ENCODE data around the gene HOXA3. TPM values are rescaled to one million over a fixed set of nuclear protein-coding genes. Genes with fewer than 3 reads are reported as not detected.

HOXA3 gene
- total and polyA plus RNA-seq, 10 donors: 0.51 to 6.1 (median 1.7) TPM

DNA sequence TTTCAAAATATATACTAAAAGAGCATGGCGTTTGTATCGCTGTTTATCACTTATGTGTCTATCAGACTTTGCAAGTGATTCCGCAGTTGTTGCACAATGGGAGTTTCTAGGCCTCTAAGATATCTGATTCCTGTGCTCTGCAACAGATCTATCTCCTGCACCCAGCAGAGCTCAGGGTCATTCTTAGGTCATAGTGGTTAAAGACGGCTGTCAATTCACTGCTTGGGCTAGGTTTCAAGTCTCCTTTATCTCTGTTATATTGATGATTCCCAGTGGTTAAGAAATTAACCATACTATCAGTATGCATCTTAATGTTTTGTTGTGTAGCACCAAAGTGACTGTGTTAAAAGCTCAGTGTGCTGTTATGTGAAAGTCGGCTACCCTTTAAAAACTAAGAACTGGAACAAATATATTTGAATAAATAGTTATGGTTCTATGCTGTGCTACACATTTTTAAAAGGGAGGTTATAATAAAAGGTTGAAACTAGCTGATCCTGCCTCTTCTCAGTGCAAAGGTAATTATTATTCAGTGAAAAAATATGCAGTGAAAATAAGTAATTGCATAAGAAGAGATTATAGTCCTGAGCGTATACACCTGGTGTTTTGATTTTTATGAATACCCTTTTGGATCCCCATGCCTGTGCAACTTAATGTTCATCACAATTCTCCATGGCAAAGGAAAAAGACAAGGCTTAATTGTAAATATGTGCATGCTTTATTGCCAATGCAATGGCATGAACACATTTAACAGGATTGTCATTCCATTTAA lies 80.6 kb downstream of the HOXA3 start:
- H3K27me3 ChIP-seq (replicated peaks in 1 of 7): peaks cover 0 to 6% (median 0%) of the 10 kb centered on the region in 7 donors
- intact Hi-C loops (cut with DNase I; ENCODE audit: low total_unique reads): no loop called here
- DNase-seq: no peak
- WGBS, 5 donors: 76 to 85% (median 81%) methylated on average over 6 of the region's 6 CpGs
- no peaks in the 10 kb centered on the region for H3K36me3 ChIP-seq
- H3K4me1 ChIP-seq: no peaks in the 10 kb centered on the region
- H3K27ac ChIP-seq: no peak overlapping the region
- no peak overlapping the region for H3K4me3 ChIP-seq
- TF ChIP-seq POLR2A (IDR thresholded peaks at IDR 0.05): no peak
- no peak for TF ChIP-seq POLR2AphosphoS5 (IDR thresholded peaks at IDR 0.05)
- TF ChIP-seq, protein P1, sequence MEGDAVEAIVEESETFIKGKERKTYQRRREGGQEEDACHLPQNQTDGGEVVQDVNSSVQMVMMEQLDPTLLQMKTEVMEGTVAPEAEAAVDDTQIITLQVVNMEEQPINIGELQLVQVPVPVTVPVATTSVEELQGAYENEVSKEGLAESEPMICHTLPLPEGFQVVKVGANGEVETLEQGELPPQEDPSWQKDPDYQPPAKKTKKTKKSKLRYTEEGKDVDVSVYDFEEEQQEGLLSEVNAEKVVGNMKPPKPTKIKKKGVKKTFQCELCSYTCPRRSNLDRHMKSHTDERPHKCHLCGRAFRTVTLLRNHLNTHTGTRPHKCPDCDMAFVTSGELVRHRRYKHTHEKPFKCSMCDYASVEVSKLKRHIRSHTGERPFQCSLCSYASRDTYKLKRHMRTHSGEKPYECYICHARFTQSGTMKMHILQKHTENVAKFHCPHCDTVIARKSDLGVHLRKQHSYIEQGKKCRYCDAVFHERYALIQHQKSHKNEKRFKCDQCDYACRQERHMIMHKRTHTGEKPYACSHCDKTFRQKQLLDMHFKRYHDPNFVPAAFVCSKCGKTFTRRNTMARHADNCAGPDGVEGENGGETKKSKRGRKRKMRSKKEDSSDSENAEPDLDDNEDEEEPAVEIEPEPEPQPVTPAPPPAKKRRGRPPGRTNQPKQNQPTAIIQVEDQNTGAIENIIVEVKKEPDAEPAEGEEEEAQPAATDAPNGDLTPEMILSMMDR (IDR thresholded peaks at IDR 0.05 in 8 of 11, conservative IDR thresholded peaks at IDR 0.05 in 3 of 11): no peak
- peaks cover 0 to 6% (median 0%) of the 10 kb centered on the region in 8 donors for H3K9me3 ChIP-seq

DNA sequence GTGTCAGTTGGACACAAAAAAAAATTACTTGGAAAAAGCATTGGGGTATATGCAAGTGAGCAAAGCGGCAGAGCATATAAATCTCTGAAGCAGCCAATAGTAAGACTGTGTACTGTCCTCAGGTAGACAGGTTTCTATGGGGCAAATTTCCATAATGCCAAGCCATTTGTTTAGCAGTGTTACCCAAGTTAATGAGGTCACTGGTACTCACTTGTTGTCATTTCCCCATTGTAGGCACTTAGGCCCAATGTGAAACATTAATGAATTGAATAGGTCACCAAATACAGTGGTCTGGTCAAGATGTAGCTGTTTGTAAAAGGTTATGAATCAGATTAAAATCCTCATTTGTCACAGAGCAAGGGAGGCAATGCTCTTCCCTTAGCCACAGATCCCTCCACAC lies 84.1 kb downstream of the HOXA3 start:
- no peak overlapping the region for H3K27ac ChIP-seq
- H3K36me3 ChIP-seq: no peaks in the 10 kb centered on the region
- H3K4me3 ChIP-seq: no peak overlapping the region
- no peak for TF ChIP-seq POLR2A (IDR thresholded peaks at IDR 0.05)
- TF ChIP-seq, protein P1 (IDR thresholded peaks at IDR 0.05 in 8 of 11, conservative IDR thresholded peaks at IDR 0.05 in 3 of 11): no peak
- no peak for TF ChIP-seq POLR2AphosphoS5 (IDR thresholded peaks at IDR 0.05)
- H3K4me1 ChIP-seq: no peaks in the 10 kb centered on the region
- intact Hi-C loops (cut with DNase I; ENCODE audit: low total_unique reads): no loop called here
- whole genome bisulfite sequencing, 5 donors: 94 to 100% (median 97%) methylated on average over 1 of the region's 1 CpG
- H3K27me3 ChIP-seq (replicated peaks in 1 of 7): no peaks in the 10 kb centered on the region
- no peak for DNase-seq
- no peaks in the 10 kb centered on the region for H3K9me3 ChIP-seq

DNA sequence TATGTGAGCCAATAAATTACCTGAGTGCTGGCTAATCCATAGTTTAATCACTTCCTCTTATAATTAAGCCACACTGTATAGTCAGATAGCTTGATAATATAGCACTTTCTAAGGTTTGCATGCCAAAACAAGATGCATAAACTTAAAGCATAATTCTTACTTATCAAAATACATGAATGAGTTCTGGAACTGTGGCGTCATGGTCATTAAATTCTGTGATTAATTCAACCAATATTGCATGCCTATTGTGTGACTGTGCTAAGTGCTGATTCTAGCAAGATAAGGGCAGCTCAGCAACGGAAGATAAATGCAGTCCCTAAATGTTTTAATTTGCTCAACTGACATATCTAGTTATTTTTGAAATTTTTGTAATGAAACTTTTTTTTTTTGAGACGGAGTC lies 86.2 kb downstream of the HOXA3 start:
- no peak overlapping the region for H3K4me3 ChIP-seq

DNA sequence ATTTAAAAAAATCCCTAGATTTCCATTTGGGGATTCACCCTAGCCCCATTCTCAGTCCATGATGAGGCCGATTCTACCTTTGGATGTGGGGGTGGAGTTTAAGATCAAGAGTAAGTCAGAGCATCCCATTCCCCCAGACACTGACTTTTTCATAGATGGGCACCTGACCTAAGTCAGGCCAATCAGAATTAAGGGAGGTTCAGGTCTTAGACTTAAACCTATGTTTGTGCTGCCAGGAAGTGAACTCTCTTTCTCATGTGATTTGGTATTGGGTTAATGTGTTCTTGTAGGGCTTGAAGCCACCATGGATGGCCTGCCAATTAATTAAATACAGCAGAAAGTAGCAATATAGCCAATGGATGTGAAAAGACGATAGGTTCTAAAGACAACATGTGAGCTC lies 86.7 kb downstream of the HOXA3 start:
- TF ChIP-seq, protein P1 (IDR thresholded peaks at IDR 0.05 in 8 of 11, conservative IDR thresholded peaks at IDR 0.05 in 3 of 11): no peak
- TF ChIP-seq POLR2AphosphoS5 (IDR thresholded peaks at IDR 0.05) (no peak), POLR2A (IDR thresholded peaks at IDR 0.05) (no peak)
- H3K36me3 ChIP-seq: no peaks in the 10 kb centered on the region
- H3K9me3 ChIP-seq: no peaks in the 10 kb centered on the region
- H3K27me3 ChIP-seq (replicated peaks in 1 of 7): no peaks in the 10 kb centered on the region
- intact Hi-C loops (cut with DNase I; ENCODE audit: low total_unique reads): no loop called here
- no peaks in the 10 kb centered on the region for H3K4me1 ChIP-seq
- WGBS, 5 donors: 86 to 99% (median 96%) methylated on average over 2 of the region's 2 CpGs
- H3K27ac ChIP-seq: no peak overlapping the region
- no peak overlapping the region for H3K4me3 ChIP-seq
- no peak for DNase-seq

More for the DNA sequence above, 86.2 kb downstream of the HOXA3 start:
- Histone ChIP-seq H3K36me3 (no peaks in the 10 kb centered on the region), H3K9me3 (no peaks in the 10 kb centered on the region), H3K4me1 (no peaks in the 10 kb centered on the region), H3K27me3 (replicated peaks in 1 of 7) (no peaks in the 10 kb centered on the region), H3K27ac (no peak overlapping the region)
- 86 to 92% (median 89%) methylated on average over 3 of the region's 3 CpGs for WGBS, 5 donors
- intact Hi-C loops (cut with DNase I; ENCODE audit: low total_unique reads): no loop called here
- TF ChIP-seq POLR2A (IDR thresholded peaks at IDR 0.05) (no peak), POLR2AphosphoS5 (IDR thresholded peaks at IDR 0.05) (no peak)
- TF ChIP-seq, protein P1 (IDR thresholded peaks at IDR 0.05 in 8 of 11, conservative IDR thresholded peaks at IDR 0.05 in 3 of 11): no peak
- DNase-seq: no peak

All from spleen (tissue), 11 donors.